ENCODE data around the gene ESPN. TPM values are rescaled to one million over a fixed set of nuclear protein-coding genes. Genes with fewer than 3 reads are reported as not detected.
A peak's percentile ranks its signal among the peaks of the same experiment; 100 is the strongest.

ESPN gene
- total RNA-seq, 3 donors from 2014 or later (not counting 1 experiment from before 2014, with no cell fraction given) = 1.1 to 2.0 (median 1.7) TPM

DNA sequence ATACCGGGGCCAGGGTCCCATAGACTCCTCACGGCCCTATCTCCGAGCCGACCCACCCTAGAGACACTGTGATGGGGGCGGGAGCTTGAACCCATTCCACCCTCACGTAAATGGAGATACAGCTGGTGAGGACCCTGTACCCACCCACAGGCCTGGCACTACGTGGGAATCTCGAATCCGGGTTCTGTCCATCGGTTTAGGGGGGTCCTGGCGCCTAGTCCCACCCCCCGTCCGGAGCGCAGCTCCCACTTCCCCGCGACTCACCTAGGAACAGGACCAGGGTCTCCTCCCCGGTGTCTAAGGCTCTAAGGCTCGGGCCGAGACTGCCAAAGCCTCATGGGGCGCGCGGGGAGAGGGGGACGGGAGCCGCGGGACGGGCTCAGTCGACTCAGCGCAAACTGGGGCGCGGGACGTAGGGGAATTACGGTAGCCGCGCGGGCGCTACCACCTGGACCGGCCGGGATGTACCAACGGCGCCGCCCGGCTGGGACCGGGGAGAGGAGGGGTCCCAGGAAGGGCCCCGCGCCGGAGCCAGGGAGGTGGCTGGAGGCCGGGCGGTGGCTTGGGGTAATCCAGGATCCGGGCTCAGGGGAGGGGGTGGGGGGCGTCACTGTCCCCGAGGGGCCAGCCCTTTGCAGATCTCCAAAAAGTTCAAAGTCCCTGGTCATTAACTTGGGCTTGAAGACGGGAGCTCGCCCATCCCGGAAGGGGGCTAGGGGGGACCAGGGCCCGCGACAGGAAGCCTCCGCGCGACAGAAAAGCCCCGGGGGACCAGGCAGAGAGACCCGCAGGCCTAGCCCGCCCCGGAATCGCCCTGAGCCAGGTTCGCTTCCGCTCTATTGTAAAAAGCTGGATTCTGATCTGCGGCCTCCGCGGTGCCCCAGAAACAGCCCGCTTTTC lies 65.9 kb downstream of the ESPN start:
- peaks cover 23 to 27% of the 10 kb centered on the region in 2 donors for H3K27me3 Mint-ChIP-seq (ENCODE audit: low read depth in 2 of 2)
- 1% methylated on average over 70 of the region's 70 CpGs for WGBS (ENCODE audit: insufficient coverage)
- DNase-seq (peak in 1 of 2 donors; percentile 71), ATAC-seq (peak; percentile 38 to 53 (median 44))
- peak overlapping the region; percentile 72 for H3K4me3 Mint-ChIP-seq
- no peaks in the 10 kb centered on the region for H3K36me3 ChIP-seq (ENCODE audit: control insufficient read depth, insufficient read depth, low read length)
- peaks cover 15% of the 10 kb centered on the region for H3K27me3 ChIP-seq (ENCODE audit: control insufficient read depth, insufficient read depth, low read length)
- H3K27ac Mint-ChIP-seq = peak overlapping the region in 1 of 2 donors; percentile 45
- H3K9me3 Mint-ChIP-seq = no peaks in the 10 kb centered on the region
- H3K4me1 ChIP-seq (ENCODE audit: control insufficient read depth, insufficient read depth, low read length) = peaks cover 29% of the 10 kb centered on the region
- peaks cover 7 to 25% of the 10 kb centered on the region in 2 donors for H3K4me1 Mint-ChIP-seq
- H3K27ac ChIP-seq (ENCODE audit: low read length) = no peak overlapping the region
- H3K36me3 Mint-ChIP-seq = no peaks in the 10 kb centered on the region
- TF ChIP-seq, protein P1, sequence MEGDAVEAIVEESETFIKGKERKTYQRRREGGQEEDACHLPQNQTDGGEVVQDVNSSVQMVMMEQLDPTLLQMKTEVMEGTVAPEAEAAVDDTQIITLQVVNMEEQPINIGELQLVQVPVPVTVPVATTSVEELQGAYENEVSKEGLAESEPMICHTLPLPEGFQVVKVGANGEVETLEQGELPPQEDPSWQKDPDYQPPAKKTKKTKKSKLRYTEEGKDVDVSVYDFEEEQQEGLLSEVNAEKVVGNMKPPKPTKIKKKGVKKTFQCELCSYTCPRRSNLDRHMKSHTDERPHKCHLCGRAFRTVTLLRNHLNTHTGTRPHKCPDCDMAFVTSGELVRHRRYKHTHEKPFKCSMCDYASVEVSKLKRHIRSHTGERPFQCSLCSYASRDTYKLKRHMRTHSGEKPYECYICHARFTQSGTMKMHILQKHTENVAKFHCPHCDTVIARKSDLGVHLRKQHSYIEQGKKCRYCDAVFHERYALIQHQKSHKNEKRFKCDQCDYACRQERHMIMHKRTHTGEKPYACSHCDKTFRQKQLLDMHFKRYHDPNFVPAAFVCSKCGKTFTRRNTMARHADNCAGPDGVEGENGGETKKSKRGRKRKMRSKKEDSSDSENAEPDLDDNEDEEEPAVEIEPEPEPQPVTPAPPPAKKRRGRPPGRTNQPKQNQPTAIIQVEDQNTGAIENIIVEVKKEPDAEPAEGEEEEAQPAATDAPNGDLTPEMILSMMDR (IDR thresholded peaks at IDR 0.05) = peak; percentile 42
- H3K4me3 ChIP-seq (ENCODE audit: low read length) = peak overlapping the region; percentile 57
- intact Hi-C loops (cut with micrococcal nuclease) = no loop called here
- no peaks in the 10 kb centered on the region for H3K9me3 ChIP-seq (ENCODE audit: control insufficient read depth, insufficient read depth, low read length)

- H3K27me3 ChIP-seq (ENCODE audit: control insufficient read depth, insufficient read depth, low read length) = peaks cover 11% of the 10 kb centered on the region
- H3K4me1 Mint-ChIP-seq = peaks cover 7 to 21% of the 10 kb centered on the region in 2 donors
- no peaks in the 10 kb centered on the region for H3K36me3 ChIP-seq (ENCODE audit: control insufficient read depth, insufficient read depth, low read length)
- 57% methylated on average over 6 of the region's 6 CpGs for WGBS (ENCODE audit: insufficient coverage)
- no peaks in the 10 kb centered on the region for H3K36me3 Mint-ChIP-seq
- no peak overlapping the region for H3K27ac Mint-ChIP-seq
- no peaks in the 10 kb centered on the region for H3K9me3 Mint-ChIP-seq
- ATAC-seq (no peak), DNase-seq (no peak)
- H3K27ac ChIP-seq (ENCODE audit: low read length) = no peak overlapping the region
- no peaks in the 10 kb centered on the region for H3K9me3 ChIP-seq (ENCODE audit: control insufficient read depth, insufficient read depth, low read length)
- H3K4me1 ChIP-seq (ENCODE audit: control insufficient read depth, insufficient read depth, low read length) = peaks cover 24% of the 10 kb centered on the region
- intact Hi-C loops (cut with micrococcal nuclease) = no loop called here
- peak overlapping the region; percentile 72 for H3K4me3 Mint-ChIP-seq
- TF ChIP-seq, protein P1 (IDR thresholded peaks at IDR 0.05) = no peak
- H3K4me3 ChIP-seq (ENCODE audit: low read length) = peak overlapping the region; percentile 57
- H3K27me3 Mint-ChIP-seq (ENCODE audit: low read depth in 2 of 2) = peaks cover 22 to 26% of the 10 kb centered on the region in 2 donors
Measured at GRCh38 chr1:6491081-6491449, 66.5 kb downstream of the ESPN start.

DNA sequence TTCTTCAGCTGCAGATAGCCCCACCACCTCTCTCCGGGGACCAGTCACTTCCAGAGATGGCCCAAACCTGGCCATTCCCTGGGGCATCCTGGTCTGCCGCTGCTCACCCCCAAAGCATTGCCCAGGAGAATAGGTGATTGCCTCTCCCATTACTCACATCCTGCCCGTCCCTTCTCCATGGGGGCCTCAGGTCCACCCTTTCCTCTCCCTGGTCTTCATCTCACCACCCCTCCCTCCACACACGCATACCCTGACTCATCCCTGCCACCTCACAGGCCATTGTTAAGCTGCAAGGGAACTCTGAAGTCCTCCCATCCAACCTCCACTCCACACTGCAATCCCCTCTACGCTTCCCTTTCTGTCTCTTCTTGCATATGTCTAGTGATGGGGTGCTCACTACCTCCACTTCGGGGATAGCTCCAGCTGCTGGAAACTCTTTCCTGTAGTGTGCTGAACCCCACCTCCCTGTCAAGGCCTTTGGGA lies 66.9 kb downstream of the ESPN start, which contains the start of gene PLEKHG5:
TSS of gene PLEKHG5 (minus strand) at position 188 of the 483 bp plus-strand sequence. CDS start 14,096 bp downstream, outside the sequence.
- no peaks in the 10 kb centered on the region for H3K9me3 ChIP-seq (ENCODE audit: control insufficient read depth, insufficient read depth, low read length)
- WGBS (ENCODE audit: insufficient coverage) = 89% methylated on average over 6 of the region's 6 CpGs
- intact Hi-C loops (cut with micrococcal nuclease) = no loop called here
- DNase-seq = peak in 1 of 2 donors; percentile 12
- ATAC-seq = no peak
- Mint-ChIP-seq H3K27ac (no peak within 1 kb of the TSS), H3K27me3 (ENCODE audit: low read depth in 2 of 2) (peaks cover 17 to 21% of the 10 kb centered on the region in 2 donors), H3K4me1 (peaks cover 7 to 16% of the 10 kb centered on the region in 2 donors), H3K9me3 (no peaks in the 10 kb centered on the region), H3K4me3 (peak within 1 kb of the TSS; percentile 72), H3K36me3 (no peaks in the 10 kb centered on the region)
- H3K36me3 ChIP-seq (ENCODE audit: control insufficient read depth, insufficient read depth, low read length) = no peaks in the 10 kb centered on the region
- no peak within 1 kb of the TSS for H3K27ac ChIP-seq (ENCODE audit: low read length)
- TF ChIP-seq, protein P1 (IDR thresholded peaks at IDR 0.05) = no peak
- H3K4me1 ChIP-seq (ENCODE audit: control insufficient read depth, insufficient read depth, low read length) = peaks cover 23% of the 10 kb centered on the region
- H3K4me3 ChIP-seq (ENCODE audit: low read length) = peak within 1 kb of the TSS; percentile 57
- H3K27me3 ChIP-seq (ENCODE audit: control insufficient read depth, insufficient read depth, low read length) = peaks cover 6% of the 10 kb centered on the region
